ENCODE measurements around the gene PTPRQ.
"Not testable (repeated sequence)": the region's sequence is repeated elsewhere in the genome, so short reads cannot be mapped to it uniquely, and the experiment has no call there.

The PTPRQ gene

DNA sequence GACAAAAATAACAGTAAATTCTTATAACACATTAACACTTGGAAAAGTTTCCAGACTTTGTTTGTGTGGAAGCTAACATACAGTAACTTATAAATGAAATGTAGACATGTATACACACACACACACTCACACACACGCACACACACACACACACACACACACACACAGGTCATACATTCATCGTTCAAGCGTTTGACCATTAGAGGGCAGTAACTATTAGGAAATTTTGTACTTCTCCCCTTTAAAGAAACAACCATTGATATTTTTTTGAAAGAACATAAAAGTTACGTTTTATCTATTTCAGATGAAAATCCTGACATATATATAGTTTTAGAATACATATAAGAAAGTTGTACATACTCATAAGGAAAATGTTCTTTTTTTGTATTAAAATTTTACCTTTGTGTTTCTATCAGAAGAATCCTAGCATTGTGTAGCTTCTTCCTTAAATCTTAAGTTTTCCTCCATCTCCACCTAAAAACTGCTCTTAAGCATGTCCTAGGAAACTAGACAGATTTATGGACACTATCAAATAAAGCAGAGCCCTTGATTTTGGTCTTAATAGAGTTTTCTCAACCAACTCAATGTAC, 29.0 kb downstream of the PTPRQ start:
- no peak for ATAC-seq
- no peak for DNase-seq

DNA sequence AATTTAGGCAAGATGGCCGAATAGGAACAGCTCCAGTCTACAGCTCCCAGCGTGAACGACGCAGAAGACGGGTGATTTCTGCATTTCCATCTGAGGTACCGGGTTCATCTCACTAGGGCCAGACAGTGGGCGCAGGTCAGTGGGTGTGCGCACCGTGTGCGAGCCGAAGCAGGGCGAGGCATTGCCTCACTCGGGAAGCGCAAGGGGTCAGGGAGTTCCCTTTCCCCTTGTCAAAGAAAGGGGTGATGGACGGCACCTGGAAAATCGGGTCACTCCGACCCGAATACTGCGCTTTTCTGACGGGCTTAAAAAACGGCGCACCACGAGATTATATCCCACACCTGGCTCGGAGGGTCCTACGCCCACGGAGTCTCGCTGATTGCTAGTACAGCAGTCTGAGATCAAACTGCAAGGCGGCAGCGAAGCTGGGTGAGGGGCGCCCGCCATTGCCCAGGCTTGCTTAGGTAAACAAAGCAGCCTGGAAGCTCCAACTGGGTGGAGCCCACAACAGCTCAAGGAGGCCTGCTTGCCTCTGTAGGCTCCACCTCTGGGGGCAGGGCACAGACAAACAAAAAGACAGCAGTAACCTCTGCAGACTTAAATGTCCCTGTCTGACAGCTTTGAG, 33.6 kb downstream of the PTPRQ start:
- DNase-seq, ATAC-seq: not testable (repeated sequence)

DNA sequence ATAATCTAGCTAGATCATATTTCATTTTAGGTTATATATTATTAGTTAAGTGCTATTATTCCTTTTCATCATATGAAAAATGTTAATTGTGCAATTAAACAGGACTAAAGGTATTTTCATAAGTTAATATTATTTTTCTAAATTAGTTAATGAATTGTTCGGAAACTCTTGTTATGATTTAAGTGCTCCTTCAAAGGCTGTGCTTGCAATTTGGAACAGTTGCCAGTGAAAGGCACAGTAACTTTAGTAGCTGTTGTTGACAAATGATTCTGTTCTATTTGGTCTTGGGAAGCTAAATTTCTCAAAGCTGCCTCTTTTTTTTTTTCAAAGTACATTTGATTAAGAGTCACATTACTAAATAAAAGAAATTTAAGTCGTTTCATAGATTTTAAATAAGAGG, 40.7 kb downstream of the PTPRQ start:
- no peak for DNase-seq
- no peak for ATAC-seq

DNA sequence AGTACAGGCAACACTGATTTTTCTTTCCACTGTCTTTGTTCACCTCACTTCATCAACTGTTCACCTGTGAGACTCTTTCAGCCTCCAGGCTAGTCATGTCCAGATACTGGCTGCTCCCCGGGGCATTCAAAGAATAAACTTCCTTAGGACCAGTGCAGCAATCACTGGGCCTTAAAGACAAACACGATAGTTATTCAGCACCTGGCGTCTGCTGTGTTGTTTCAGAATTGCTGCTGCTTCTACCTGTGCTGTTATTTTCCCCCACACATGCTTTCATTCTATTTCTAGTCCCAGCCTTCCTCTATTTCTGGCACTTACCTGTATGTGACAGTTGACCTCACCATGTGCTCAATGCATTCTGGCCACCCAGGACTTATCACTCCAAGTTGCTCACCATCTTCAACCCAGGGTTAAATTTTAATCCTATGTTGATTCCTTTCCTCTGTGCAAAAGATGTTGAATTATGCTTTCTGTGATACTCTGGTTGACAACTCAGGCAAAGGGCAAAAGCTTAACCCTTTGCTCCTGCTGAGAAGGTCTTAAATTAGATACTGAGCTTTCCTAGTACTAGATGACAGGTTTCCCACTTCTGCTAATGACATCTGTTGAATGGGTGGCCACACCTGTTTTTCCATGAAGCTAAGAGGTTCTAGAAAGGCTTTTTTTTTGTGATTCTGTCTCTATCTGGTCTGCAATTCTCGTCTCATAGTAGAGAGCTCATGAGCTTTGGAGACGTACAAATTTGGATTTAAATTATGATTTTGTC, 41.4 kb downstream of the PTPRQ start:
- DNase-seq, result no peak
- no peak for ATAC-seq

DNA sequence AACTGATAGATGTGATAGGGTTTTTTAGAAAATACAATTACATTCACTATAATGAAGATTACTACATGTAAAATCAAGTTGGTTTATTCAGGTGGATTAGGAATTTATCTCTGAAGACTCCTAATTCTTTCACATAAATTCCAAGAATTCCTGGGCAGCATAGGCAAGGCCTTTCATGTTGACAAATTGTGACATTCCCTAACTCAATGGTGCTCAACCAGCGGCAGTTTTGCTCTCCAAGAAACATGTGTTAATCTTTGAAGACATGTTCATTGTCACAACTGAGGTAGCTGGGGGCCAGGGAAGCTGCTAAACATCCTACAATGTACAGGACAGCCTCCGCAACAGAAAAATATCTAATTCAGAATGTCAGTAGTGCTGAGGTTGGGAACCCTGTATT, 46.3 kb downstream of the PTPRQ start:
- DNase-seq (no peak), ATAC-seq (no peak)

DNA sequence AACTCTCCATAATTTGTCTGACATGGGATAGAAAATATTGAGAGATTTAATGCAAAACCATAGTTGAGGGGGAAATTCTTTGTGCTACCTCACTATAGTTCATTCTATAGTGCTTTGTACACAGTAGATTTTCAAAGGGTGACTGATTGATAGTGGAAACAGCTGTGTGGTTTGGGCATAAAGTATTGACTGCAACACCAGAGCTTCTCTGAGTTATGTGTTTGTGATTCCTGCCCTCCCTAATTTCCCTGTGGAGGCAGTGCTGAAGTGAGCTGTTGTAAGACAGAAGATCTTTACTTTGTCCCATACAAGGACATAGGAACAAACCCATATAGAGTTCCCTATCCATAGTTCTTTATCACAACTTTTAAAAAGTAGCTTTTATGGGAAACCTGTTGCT, 47.1 kb downstream of the PTPRQ start:
- DNase-seq (no peak), ATAC-seq (no peak)

DNA sequence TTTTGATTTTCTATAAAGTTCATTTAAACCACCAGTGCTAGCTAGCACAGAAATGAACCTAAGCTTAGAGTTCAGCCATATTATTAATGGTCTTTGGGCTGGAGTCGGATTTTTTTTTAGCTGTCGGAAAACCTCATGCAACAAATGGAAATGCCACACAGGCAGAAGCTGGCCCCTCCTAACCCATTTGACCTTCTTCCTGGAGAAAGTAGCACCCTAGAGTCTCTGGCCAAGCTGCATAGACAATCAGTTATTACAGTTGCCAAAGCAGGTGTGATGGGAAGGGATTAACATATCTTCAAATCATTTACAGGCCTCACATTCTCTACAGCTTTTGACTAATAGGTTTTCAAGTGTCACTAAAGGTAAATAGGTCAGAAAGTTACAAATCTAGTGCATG, 49.4 kb downstream of the PTPRQ start:
- DNase-seq (no peak), ATAC-seq (no peak)

DNA sequence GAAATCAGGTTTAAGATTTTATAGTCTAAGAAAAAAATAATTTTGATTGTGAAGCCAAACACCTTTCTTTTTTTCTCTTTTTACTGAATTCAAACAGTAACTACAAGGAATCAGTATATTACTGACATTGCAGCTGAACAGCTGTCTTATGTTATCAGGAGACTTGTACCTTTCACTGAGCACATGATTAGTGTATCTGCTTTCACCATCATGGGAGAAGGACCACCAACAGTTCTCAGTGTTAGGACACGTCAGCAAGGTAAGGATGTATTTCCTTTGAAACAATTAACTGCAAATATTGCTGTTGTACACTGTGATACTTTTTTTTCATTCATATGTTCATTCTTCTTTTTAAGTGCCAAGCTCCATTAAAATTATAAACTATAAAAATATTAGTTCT, 50.8 kb downstream of the PTPRQ start:
- DNase-seq, result no peak
- no peak for ATAC-seq

DNA sequence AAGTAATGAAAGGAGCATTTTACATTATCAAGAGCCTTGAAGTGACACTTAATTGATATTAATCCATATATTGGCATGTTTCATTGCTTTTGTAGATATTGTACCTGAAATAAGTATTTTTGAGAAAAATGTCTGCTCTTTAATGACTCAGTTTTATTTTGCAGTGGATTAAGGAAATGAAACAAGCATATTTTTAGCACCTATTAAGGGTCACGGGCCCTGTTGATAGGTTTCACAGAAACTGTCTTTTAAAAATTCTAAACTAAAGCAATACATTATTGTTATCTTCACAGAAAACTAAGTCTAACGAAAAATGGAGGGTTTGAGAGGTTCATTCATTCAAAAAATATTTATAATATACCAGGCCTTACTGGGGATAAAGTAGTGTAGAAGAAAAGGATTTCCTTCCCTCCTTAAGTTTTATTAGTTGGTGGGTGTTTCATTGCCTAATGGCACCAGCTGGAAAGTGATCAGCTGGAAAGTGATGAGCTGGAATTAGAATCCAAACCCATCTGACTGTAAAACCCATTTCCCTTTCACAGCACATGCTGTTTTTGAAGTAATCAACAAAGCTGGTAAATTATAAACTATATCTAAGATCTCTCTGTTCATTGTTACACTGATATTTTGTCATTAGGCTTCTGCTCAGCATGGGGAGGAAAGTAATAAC, 54.2 kb downstream of the PTPRQ start:
- ATAC-seq, result no peak
- DNase-seq, result no peak

DNA sequence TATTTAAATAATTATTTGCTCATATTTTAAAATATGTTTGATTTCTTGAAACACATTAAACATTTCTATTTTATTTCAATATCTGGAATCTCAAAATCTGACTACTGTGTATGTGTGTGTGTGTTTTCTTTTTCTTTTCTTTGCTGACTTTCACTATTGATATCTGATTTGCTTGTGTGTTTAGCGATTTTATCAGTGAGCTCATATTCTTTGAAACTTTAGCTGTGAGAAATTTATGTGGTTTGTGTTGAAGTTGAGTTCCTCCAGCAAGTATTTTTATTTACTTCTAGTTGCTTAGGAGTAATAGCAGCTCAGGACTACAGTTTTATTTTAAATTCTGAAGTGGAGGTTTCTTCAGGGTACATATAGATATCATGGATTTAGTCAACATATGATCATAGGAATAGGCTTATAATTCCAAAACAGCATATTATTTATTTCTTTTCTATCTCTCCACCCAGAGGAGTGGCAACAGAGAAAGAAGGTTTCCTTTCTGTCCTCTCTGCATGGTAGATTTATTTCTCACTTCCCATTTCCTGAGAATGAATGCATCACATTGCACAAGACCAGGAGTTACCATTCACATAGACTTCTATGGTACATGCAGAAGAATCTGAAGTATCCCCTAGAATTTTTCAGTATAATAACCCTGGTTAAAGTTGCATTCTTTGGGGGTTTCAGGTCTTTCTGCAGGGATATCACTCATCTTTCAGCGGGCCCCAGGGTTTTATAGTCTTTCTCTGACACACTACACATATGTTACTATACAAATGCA, 60.5 kb downstream of the PTPRQ start:
- ATAC-seq, result no peak
- DNase-seq, result no peak

DNA sequence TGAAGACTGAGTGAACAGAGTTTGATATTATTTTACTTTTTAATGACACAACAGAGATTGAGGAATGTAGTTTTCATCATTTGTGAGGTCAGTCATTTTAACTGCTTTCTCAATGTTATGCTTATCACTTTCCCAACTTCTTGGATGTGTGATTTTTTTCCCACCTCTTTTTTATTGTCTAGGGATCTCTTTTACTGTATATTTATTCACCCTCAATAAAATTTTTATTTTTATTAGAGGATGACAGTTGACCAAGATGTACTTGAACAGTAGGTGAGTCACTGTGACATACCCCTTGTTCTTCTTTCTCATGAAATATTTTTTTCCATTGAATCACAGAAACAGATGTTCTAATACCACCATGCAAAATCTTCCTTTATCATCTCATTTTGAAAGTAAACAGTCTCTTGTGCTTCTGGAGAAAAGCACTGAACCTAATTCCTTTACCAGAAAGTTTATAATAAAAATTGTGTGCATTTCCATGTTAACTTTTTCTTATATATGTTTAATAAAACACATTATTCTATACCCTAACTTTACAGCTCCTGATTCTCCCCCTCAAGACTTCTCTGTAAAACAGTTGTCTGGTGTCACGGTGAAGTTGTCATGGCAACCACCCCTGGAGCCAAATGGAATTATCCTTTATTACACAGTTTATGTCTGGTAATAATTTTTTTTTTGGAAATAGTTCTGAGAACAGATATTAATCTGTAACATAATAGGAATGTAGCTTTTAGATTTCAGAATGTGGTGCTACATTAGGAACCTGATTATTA, 65.9 kb downstream of the PTPRQ start:
- no peak for ATAC-seq

DNA sequence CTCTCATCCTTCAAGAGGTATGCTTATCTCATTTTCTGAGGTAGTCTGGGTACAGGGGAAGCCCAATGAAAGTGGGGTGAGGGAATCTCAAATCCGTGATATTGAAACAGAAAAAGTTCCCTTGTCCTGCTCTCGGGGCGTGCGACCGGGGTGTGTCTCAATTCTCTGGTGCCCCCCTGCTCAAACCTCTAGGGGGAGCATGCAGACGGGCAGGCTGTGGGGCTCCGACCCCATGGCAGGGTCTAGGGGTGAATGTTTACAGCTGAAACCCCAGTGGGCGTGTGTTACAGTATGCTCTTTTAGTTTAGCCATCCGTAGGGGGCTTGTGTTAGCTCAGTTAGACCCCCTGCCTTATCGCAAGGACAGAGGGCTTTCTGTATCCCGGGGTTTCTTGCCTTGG, 68.7 kb downstream of the PTPRQ start:
- DNase-seq (no peak), ATAC-seq (no peak)

More for the DNA sequence above, 65.9 kb downstream of the PTPRQ start:
- no peak for DNase-seq

DNA sequence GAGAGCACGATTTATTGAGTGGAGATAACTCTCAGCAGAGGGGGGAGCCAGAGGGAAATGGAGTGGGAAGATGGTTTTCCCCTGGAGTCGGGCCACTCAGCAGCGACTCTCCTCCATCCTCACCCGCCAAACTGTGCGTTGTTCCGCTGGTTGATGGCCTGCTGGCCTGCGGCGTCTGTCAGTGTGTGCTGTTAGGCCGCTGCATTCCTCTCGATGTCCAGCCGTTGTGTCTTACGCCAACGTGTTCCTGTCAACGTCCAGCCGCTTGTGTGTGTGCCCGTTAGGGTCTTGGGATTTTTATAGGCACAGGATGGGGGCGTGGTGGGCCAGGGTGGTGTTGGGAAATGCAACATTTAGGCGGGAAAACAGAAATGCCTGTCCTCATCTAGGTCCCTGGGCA, 69.2 kb downstream of the PTPRQ start:
- ATAC-seq, result no peak
- no peak for DNase-seq

DNA sequence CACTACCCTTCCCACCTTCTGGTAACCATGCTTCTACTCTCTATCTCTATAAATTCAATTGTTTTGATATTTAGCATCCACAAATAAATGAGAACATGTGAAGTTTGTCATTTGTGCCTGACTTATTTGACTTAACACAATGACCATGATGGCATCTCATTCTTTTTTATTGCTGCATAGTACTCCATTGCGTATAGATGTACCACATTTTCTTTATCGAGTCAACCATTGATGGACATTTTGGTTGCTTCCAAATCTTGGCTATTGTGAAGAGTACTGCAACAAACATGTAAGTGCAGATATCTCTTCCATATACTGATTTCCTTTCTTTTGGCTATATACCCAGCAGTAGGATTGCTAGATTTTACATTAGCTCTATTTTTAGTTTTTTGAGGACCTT, 73.6 kb downstream of the PTPRQ start:
- DNase-seq (no peak), ATAC-seq (no peak)

DNA sequence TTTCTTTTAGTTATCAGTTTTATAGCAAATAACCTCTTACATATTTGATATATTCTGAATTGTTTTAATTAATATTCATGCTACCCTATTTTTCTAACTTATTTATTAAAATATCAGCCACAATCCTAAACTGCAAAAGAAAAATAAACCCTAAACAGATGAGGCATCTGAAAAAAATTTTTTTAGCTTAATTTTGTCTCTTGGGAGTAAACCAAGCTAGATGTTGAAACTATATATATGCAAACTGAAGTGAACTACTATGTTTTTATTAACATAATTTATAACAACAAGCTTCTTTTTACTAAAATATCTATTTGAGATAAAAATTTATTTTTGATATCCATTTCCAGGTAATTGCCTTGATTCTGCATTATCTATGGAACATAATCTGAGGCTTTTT, 87.6 kb downstream of the PTPRQ start:
- DNase-seq, result no peak

DNA sequence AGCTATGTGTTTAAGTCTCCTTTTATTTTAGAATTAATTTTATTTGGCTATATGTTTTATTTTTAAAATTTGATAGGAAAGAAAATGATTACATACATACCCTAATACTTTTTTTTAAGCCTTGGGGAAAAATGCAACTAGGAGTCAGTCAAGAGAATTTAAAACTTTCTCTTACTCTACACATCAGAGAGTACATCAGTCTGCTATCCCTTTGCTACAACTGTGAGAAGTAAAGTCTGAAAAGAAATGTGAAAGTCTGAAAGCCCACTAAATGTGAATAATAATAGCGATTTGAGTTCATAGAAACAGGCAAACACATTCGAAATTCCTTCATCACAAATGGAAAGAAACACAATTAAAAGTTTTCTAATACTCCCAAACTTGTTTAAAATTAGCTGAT, 95.0 kb downstream of the PTPRQ start:
- ATAC-seq (no peak), DNase-seq (no peak)

More for the DNA sequence above, 87.6 kb downstream of the PTPRQ start:
- no peak for ATAC-seq

DNA sequence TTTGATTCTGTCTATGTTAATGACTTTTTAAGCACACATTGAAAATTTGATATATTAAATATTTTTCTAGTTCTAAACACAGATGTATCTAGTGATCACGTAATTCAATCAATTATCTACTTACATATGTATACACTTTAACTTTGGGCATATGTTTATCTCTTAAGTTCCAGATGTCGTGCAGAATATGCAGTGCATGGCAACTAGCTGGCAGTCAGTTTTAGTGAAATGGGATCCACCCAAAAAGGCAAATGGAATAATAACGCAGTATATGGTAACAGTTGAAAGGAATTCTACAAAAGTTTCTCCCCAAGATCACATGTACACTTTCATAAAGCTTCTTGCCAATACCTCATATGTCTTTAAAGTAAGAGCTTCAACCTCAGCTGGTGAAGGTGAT, 105.3 kb downstream of the PTPRQ start:
- DNase-seq (no peak), ATAC-seq (no peak)

DNA sequence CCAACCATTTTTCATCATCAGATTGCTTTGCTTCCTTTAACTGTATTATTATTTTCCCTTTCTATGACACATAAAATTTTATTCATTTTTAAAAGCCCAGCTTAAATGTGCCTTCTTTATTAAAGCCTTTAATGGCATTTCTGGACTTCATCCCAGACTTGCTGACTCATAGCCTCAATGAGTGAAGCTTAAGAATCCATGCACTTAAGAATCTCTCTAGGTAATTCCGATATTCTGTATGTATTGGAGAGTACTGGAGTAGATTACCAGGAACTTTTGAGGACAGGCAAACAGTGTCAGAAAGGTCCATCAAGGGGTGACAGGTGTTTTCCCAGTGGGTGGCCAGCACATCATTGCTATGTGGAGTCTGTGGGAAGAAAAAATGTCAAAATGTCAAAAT, 107.9 kb downstream of the PTPRQ start:
- ATAC-seq (no peak), DNase-seq (no peak)

DNA sequence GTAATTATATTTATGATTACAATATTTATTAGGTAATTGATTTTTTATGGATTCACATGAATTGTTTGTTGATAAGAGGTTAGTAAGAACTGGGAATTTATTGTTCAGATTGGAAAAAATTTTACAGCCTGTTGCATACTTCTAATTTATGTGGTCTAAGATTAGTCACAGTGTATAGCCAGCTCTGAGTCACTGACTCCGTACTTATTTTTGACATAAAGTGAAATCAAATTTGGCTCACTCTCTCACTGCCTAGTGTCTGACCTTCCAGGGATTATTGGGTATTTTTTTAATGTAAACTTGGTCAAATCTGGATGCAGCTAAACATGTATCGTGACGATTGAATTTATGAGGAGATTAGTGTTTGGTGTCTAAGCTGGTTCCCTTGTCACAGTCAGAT, 109.3 kb downstream of the PTPRQ start:
- DNase-seq, result no peak

DNA sequence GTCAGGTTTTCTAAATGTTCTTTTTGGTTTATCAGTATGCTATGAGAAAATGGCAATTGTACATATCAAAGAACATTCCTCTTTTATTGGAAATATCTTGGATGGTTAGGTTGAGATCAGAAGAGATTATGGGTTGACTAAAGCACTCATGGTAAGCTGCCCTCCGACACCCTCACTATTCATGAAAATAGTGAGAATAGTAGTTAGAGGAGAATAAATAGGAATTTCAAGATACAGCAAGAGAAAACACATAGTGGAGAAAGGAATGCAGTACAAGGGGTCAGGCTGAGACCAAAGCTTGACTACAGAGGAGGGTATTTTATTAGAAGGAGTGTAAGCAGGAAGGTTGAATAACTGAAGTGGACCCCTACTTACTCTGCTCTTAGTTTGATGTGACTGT, 112.5 kb downstream of the PTPRQ start:
- ATAC-seq (no peak), DNase-seq (no peak)

More for the DNA sequence above, 109.3 kb downstream of the PTPRQ start:
- no peak for ATAC-seq

DNA sequence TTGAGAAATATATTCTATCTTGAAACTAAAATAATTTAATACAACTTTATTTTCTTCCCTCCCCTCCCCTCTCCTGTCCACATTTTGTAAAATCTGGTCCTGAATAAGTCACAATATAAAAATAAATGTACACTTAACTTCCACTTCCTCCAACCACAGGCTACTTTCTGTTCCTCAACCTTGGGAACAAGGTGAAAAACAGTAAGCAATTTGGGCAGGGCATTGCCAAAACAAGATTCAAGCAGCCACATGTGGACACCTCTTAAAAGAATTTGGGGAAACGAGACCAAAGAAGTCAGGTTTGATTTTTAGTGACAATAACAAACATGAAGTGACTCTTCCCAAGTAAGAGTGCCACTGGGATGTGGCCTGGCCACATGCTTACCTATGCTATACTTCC, 115.7 kb downstream of the PTPRQ start:
- no peak for ATAC-seq
- DNase-seq, result no peak

DNA sequence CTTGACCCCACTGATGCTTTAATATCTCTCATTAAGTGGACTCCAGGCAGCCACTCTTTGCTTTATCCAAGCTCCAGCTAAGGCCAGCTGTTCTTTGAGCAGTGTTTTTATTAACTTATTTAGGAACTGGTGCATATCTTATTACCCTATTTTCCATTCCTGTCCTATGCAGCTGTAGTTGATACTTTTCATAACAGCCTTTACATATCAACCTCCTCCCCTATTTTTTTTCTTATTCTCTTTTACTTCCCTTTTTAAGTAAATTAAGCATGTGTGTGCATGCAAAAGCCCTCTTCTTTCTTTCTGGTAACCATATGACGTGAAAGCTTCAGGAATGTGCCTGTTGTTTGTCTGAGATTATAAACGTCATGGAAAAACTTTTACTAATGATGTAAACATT, 121.2 kb downstream of the PTPRQ start:
- DNase-seq (no peak), ATAC-seq (no peak)
